Transverse colon (tissue), 4 donors: ENCODE results near the gene ZNF580.

Experiments used
- CTCF ChIP-seq, 5 experiments: fragments of 200-600 bp in 3 of 5; fragments of 450-650 bp in 2 of 5; sonication (generic) in 3 of 5; IDR thresholded peaks; 1 replicate in 2 of 5; 2 replicates in 3 of 5; pipeline ENCODE4 v1.5.1; 2016 to 2017; ENCODE audit warnings: antibody characterized with exemption in 5 of 5, inconsistent platforms in 3 of 5, mild to moderate bottlenecking in 2 of 5, moderate library complexity in 1 of 5
- EP300 ChIP-seq: sonication (generic); formaldehyde crosslinking; IDR thresholded peaks from one replicate; pipeline ENCODE4 v1.6.1; 2017; ENCODE audit warnings: antibody characterized with exemption, low read depth
- POLR2A ChIP-seq: fragments of 450-650 bp; IDR thresholded peaks from one replicate; pipeline ENCODE4 v1.6.1; 2016; ENCODE audit warnings: antibody characterized with exemption, mild to moderate bottlenecking, moderate library complexity
- POLR2AphosphoS5 ChIP-seq, 3 donors: sonication (generic); formaldehyde crosslinking; IDR thresholded peaks; one replicate each; pipeline ENCODE4 v1.6.1; 2016; ENCODE audit warnings: antibody characterized with exemption in 3 of 3

GRCh38 chr19:55633861-55634260 is 6.9 kb upstream of the ZNF580 start:
- TF ChIP-seq POLR2AphosphoS5 (IDR thresholded peaks at IDR 0.05) (no peak), CTCF (IDR thresholded peaks at IDR 0.05) (no peak), POLR2A (no peak), EP300 (no peak)
